CD4-positive, alpha-beta T cell treated with Interleukin-15 for 4 hours (primary cell): ENCODE data around the gene UBE2E3.

Source experiments
- DNase-seq: peaks from one replicate; pipeline ENCODE4 v3.0.0-alpha.2; 2020; ENCODE audit warnings: low spot score

UBE2E3 gene

GRCh38 chr2:180980106-180980942 lies at the start of gene UBE2E3:
Gene UBE2E3, plus strand, starts transcription at chr2:180980605. Its CDS starts 1,438 bp downstream, at chr2:180982043.
- DNase-seq, result peak; percentile 77

GRCh38 chr2:180931841-180932240 lies 48.6 kb upstream of the UBE2E3 start:
- DNase-seq, result no peak

GRCh38 chr2:180933332-180933731 lies 47.1 kb upstream of the UBE2E3 start:
- no peak for DNase-seq

GRCh38 chr2:180934911-180935310 lies 45.5 kb upstream of the UBE2E3 start:
- no peak for DNase-seq

DNA sequence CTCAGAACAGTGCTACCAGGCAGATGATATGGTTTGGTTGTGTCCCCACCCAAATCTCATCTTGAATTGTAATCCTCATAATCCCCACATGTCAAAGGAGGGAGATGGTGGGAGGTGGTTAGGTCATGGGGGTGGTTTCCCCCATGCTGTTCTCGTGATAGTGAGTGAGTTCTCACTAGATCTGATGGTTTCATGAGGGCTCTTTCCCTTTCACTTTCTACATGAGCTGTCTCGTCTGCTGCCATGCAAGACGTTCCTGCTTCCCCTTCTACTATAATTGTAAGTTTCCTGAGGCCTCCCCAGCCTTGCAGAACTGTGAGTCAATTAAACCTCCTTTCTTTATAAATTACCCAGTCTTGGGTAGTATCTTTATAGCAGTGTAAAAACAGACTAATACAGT lies 42.9 kb upstream of the UBE2E3 start:
- peak; percentile 20 for DNase-seq

GRCh38 chr2:180938451-180938850 lies 42.0 kb upstream of the UBE2E3 start:
- DNase-seq, result no peak

- no peak for DNase-seq
Observed at GRCh38 chr2:180943275-180943674, 37.1 kb upstream of the UBE2E3 start.

DNA sequence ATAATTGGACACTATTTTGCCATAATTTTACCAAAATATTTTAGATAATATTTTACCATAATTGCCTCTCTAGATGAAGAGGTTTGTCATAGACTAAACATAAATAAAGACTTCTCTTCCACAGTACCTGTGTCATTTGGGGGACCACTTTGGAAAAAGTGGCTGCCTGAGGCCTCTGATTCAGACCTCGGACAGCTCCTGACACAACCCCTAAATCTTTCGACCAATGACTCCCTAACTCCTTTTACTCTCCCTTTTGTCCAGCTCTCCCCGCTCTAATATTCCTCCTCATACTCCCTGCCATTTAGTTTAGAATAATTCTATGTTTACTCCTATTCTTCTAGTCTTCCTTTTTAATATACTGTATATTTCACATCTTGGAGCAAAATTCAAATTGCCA lies 36.0 kb upstream of the UBE2E3 start:
- DNase-seq, result no peak

DNA sequence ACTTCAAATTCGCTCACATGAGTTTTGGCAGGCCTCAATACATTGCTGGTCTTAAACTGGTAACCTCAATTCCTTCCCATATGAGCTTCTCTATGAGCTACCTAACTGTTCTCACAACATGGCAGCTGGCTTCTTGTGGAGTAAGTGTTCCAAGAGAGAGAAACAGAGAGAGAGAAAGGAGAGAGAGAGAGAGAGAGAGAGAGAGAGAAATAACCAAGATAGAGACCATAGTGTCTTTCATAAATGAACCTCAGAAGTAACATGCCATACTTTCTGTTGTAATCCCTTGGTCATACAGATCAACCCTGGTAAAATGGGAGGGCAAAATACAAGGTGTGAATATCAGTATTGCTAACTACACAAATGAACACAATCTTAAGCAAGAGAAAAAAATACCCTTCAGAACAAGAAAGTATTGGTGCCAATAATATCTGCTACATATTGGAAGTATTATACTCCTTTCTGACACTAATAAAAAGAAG lies 33.2 kb upstream of the UBE2E3 start:
- no peak for DNase-seq

- no peak for DNase-seq
Observed at GRCh38 chr2:180949896-180950295, 30.5 kb upstream of the UBE2E3 start.

DNA sequence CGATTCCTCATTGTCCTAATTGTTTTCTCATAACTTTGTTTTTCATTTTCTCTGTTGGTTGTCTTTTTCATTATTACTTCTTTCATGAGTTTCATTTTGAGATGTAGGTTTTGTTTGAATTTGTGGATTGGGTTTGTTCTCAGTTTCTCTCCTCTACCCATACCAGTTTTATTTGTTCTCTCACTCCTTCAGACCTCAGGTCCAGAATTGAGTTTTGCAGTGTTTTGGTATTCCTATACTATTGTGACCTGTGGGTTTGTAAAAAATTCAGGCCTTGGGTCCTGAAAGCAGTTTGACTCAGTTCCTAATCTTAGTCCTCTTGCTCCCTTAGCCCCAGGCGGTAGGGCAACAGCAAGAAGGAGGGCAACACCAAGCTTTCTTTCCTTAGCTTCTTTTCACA lies 28.3 kb upstream of the UBE2E3 start:
- DNase-seq, result no peak

GRCh38 chr2:180952731-180953336 lies 27.6 kb upstream of the UBE2E3 start:
- DNase-seq, result no peak

GRCh38 chr2:180953550-180953949 lies 26.9 kb upstream of the UBE2E3 start:
- DNase-seq, result no peak

- no peak for DNase-seq
Observed at GRCh38 chr2:180955101-180955500, 25.3 kb upstream of the UBE2E3 start.

DNA sequence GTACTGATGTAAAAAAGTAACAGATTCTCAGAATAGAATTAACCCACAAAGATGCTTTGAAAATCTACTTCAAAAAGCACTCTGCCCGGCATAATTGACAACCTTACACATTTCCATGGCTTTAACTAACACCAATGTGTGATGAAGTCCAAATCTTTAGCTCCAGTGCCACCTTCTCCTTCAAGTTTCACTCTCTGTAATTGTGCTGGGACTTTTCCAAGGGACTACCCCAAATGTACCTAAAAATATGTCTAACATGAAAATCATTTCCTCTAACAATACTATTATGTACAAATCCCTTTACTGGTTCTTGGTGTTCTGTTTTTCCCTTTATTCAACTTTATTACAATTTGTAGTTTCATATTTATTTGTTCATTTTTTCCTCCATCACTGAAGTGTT lies 20.6 kb upstream of the UBE2E3 start:
- no peak for DNase-seq

DNA sequence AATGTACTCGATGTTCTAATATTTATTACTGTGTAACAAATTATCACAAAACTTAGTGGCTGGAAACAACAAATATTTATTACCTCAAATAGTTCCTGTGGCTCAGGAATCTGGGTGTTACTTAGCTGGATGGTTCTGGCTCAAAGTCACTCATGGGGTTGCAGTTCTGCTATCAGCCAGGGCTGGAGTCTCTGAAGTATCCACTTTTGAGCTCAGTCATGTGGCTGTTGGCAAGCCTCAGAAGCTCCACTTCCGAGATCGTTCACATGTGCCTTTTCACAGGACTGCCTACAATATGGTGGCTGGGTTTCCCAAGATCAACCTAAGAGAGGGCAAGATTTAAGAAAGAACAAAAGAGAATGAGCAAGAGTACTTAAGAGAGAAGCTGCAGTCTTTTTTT lies 19.4 kb upstream of the UBE2E3 start:
- DNase-seq, result no peak

DNA sequence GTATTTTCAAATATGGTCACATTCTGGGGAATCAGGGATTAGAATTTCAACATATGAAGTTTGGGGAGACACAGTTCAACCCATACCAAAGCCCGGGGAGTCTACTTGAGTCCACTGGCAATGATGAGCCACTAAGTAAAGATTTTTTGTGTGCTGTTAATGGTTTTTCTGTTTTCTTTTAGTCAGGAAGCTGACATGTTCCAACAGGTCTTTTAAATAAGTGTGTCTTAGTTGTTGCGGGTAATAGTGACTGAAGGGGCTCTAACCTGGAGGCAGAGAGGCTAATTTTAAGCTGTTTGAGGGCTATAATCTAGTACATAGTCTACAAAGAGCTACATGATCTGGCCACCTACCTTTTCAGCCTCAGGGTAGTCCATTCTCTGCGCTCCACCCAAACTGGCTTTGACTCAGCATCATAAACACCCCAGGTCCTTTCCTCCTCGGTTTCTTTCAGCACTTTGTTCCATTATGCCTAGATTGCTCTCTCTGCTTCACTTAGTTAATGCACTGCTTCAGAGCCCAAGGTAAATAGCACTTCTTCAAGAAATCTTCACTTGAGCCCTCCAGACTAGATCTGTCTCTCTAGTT lies 17.6 kb upstream of the UBE2E3 start:
- DNase-seq, result no peak

- DNase-seq, result no peak
Observed at GRCh38 chr2:180966378-180966777, 14.0 kb upstream of the UBE2E3 start.

GRCh38 chr2:180969124-180969523 lies 11.3 kb upstream of the UBE2E3 start:
- no peak for DNase-seq

DNA sequence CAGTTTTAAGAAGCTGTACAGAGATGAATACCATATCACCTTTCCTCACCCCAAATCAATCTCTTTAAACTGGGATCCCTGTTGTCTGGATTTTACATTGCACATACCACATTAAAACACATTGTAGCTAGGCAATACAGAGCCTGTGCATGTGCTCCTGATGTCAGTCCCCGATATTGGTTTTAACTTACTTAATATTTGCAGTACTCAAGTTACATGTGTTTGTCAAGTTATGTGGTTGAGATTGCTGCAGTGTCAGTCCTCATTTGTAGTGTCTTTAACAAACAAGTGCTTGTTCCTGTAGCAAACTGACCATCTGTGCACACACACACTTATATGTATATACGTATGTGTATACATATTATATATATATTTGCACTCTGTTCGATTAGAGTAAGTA lies 10.4 kb upstream of the UBE2E3 start:
- DNase-seq, result no peak

DNA sequence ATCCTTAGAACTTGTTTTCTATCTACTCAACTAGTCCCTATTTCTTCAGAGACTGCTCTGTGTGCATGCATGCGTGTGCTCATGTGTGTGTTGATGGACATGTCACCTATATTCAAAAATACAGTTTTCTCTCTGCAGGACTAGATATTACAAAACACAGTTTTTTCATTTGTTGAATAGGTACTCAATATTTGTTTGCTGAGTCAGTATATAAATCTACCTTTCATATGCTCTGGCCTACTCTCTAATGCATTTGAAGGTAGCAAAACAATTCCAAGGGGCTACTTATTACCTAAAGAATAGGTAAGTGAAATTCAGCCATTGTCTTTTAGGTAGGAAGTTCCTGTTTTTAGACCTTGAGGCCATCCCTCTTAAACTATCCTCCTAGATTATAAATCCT lies 8.6 kb upstream of the UBE2E3 start:
- no peak for DNase-seq

GRCh38 chr2:180975585-180975984 lies 4.8 kb upstream of the UBE2E3 start:
- DNase-seq, result no peak
